Renal pelvis (tissue), 4 donors: ENCODE data around the gene CLCN3. TPM values are rescaled to one million over a fixed set of nuclear protein-coding genes. Genes with fewer than 3 reads are reported as not detected.
A peak's percentile ranks its signal among the peaks of the same experiment; 100 is the strongest.
"Not testable (repeated sequence)": the region's sequence is repeated elsewhere in the genome, so short reads cannot be mapped to it uniquely, and the experiment has no call there.

Experiments used
- DNase-seq: peaks from one replicate; pipeline ENCODE4 v3.0.0-alpha.2; 2013
- polyA plus RNA-seq, 3 donors: library from polyadenylated mRNA; unstranded; fragments of 120-200 nt; gene quantifications; one replicate each; pipeline ENCODE4 v1.2.1, GENCODE V29; 2013; ENCODE audit not compliant: insufficient read length in 3 of 3

The CLCN3 gene
- polyA plus RNA-seq, 3 donors = 51.0 to 70.2 (median 56.8) TPM

DNA sequence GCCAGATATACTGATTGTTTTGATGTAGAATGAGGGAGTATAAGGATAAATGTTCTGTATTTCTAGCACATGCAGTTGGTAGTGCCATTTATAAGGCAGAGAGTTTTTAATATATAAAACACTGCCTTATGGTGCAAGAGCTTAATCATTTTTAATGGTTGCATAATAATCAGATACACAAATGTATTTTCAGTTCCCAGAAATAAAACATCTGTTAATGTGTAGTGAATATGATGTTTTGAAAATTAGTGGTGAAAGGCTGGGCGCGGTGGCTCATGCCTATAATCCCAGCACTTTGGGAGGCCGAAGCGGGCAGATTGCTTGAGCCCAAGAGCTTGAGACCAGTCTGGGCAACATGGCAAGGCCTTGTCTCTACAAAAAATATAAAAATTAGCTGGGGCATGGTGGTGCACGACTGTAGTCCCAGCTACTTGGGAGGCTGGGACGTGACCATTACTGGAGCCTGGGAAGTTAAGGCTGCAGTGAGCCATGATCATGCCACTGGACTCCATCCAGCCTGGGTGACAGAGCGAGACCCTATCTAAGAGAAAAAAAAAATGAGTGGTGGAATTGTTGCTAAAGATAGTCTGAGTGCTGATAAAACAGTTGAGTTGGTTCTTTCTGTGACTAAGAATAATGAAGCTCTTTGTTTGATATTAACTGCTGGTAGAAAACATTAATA lies 29.3 kb downstream of the CLCN3 start:
- DNase-seq = no peak

- no peak for DNase-seq
Observed at GRCh38 chr4:169650227-169650936, 30.0 kb downstream of the CLCN3 start.

- no peak for DNase-seq
Observed at GRCh38 chr4:169652535-169652934, 32.2 kb downstream of the CLCN3 start.

GRCh38 chr4:169655401-169655800 lies 35.0 kb downstream of the CLCN3 start:
- no peak for DNase-seq

DNA sequence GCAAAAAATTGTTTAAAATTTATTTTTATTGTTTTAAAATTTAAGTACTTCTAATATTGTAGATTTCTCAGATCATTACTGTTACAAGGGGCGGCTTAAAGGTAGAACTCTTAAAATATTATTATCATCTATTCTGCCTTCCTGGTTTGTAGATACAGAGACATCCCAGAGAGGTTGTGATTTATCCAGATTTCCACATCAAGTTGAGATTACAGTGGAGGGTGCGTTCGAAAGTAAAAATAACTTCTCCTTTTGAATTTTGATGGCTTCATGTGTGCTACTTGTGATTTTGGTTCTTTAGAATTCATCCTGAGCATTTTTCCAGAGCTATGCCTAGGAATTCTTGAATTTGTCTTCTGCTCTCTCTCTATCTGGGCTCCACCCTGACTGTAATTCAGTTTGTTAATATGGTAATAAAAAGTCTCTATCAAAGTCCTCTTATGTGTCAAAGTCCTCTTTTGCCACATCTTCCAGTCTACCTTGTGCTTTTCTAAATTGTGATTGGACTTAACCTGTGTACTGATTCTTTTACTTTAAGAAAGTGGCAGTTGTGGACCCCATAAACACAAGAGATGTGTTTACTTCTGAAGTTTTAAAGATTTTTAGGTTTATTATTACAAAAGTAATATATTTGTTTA lies 37.2 kb downstream of the CLCN3 start:
- DNase-seq = no peak

DNA sequence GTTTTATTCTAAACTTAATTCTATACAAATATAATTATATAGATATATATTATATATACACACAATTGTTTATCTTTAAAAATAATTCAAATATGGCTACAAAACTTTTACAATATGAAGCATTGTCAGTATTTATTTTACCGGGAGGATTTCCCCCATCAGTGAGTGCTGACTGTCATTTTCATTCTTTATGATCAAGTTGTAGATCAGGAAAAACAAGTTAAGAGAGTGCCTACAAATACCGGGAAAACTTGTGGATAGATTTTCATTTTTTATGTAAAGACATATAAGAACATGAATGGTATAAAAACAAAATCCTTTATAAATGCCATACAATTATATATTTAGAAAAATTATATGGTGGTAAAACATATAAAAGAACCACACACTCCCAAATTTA lies 37.8 kb downstream of the CLCN3 start:
- no peak for DNase-seq

- no peak for DNase-seq
Observed at GRCh38 chr4:169658975-169659715, 38.8 kb downstream of the CLCN3 start.

- DNase-seq = peak; percentile 92
Observed at GRCh38 chr4:169659716-169660670, 39.6 kb downstream of the CLCN3 start.

GRCh38 chr4:169660929-169661328 lies 40.6 kb downstream of the CLCN3 start:
- DNase-seq = no peak

DNA sequence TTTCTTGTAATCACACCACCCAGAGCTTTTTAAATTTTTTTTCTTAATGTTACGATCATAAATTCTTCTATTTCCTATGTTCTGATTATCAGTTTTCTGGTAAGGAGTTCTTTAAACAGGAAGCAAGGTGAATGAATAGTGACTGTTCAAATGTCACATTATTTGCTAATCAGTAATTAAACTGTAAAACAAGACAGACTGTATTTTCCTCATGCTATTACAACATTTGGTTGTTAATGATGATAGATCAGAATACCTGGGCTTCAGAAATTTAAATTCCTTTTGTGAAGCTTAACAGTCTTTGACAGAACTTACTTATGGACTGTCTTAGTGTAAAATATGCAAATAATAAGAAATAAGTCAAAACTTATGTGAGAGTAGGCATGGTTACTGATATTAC lies 41.4 kb downstream of the CLCN3 start:
- no peak for DNase-seq

DNA sequence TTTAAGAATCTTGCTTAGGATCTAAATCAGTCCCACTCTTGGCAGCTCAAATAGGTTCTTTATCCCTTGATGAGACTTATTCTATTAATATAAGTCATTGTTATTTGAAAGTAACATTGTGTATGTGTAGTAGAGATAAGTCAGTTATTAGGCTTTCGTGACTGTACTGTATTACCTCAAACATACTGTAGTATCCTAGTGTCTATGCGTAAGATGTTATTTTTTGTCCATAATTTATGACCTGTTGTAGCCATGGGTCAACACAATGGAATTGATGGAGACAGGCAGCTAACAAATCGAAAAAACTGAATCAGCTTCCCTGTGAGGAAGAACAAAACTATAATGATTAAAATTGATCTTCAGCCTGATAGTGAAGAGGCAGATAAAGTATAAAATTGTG lies 41.8 kb downstream of the CLCN3 start:
- DNase-seq = no peak

- DNase-seq = no peak
Observed at GRCh38 chr4:169663402-169663801, 43.0 kb downstream of the CLCN3 start.

GRCh38 chr4:169663831-169664230 lies 43.5 kb downstream of the CLCN3 start:
- no peak for DNase-seq

DNA sequence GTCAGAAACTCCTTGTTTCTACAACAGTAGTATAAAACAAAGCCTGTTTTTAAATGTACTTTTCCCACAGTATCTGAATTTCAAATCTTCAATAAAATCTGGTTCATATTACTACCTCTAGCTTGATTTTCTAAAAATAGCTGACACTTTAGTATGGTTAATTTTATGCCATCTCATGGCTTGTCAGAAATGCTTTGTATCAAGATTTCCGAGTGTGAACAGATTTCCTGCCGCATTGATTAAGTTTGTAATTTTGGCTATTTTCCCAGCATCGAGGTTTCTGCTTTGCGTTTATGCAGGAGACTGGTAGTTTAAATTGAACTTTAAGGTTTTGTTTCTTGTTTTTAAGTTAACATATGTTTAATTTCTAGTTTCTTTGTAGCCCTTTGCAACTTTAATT lies 44.2 kb downstream of the CLCN3 start:
- no peak for DNase-seq

DNA sequence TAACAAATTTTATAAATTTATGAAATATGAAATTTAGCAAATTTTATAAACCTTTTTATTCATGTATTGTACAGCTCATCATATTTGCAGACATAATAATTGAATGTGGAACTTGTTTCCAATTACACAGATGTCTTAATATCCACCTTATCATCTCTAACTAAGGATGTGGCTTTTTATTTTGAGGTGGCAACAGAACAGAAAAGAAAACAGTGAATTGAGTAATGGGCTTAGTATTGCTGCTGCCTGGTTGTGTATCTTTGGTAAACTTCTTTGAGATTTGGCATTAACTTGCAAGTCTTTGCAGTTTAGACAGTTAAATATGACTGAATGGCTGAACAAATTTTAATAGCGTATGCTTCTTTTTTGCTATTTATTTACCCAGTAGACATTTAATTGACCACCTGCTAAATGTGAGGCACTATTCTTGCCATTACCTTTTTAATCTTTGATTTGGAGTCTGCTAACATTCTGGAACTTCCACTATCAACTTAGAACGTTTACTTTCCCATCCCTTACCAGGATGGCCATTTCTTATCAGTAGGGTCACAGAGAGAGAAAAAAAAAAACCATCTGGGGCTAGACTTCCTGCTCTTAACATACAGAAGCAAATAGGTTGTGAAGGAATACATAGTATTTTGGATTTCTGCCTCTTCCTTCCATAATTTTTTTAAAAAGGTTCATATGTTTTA lies 44.8 kb downstream of the CLCN3 start:
- no peak for DNase-seq

DNA sequence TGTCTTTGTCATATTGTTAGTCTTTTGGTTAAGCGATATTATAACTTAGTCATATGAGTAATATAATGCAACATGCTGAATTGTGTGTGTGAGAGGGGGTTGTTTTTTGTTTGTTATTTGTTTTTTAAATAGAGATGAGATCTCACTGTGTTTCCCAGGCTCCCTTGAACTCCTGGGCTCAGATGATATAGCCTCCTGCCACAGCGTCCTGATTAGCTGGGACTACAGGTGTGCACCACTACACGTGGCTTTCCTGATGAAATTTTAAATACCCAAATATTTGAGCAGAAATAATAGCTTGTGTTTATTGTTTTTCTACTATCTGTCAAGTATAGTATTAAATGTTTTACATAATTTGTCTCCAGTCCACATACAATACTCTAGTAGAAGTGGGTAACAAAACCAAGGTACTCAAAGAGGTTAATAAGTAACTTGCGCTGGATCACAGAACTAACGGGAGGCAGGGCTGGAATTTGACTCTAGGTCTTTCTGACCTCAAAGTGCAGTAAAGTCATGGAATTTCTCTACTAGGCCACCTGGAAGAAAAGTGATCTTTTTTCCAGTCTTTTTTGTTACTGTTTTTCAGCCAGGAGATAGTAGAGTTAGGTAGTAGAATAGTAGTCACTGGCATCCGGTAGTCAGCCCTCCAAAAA lies 47.8 kb downstream of the CLCN3 start:
- no peak for DNase-seq

DNA sequence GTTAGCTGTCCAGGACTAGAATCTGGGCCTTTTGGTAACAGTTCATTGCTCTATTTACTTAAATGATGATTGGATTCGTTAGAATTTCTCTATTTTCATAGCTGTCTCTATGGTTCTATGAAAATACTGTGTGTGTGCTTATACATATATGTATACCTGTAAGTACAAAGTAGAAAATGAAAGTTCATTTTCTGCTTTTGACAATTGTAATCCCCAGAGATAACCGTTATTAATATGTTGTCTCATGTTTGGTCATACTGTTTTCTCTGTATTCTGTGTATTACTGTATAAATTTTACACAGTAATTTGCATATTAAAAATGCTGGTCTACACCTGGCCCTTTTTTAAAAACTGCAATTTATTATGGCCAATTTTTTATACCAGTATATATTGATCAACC lies 55.4 kb downstream of the CLCN3 start:
- no peak for DNase-seq

- no peak for DNase-seq
Observed at GRCh38 chr4:169677150-169677748, 56.9 kb downstream of the CLCN3 start.

DNA sequence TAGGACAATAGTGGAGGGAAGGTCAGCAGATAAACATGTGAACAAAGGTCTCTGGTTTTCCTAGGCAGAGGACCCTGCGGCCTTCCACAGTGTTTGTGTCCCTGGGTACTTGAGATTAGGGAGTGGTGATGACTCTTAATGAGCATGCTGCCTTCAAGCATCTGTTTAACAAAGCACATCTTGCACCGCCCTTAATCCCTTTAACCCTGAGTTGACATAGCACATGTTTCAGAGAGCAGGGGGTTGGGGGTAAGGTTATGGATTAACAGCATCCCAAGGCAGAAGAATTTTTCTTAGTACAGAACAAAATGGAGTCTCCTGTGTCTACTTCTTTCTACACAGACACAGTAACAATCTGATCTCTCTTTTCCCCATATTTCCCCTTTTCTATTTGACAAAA lies 58.1 kb downstream of the CLCN3 start:
- DNase-seq = not testable (repeated sequence)
